ENCODE data around the gene HBA2.
"Not testable (repeated sequence)": the region's sequence is repeated elsewhere in the genome, so short reads cannot be mapped to it uniquely, and the experiment has no call there.

HBA2 gene

GRCh38 chr16:168424-168823, 4.3 kb upstream of the HBA2 start:
- no peak for DNase-seq (ENCODE audit: low spot score)
- no peak for TF ChIP-seq CTCF (IDR thresholded peaks at IDR 0.05; ENCODE audit: extremely low read depth, missing control alignments)

GRCh38 chr16:169014-169413, 3.7 kb upstream of the HBA2 start:
- DNase-seq (ENCODE audit: low spot score): no peak
- no peak for TF ChIP-seq CTCF (IDR thresholded peaks at IDR 0.05; ENCODE audit: extremely low read depth, missing control alignments)

GRCh38 chr16:170088-170507, 2.6 kb upstream of the HBA2 start:
- DNase-seq (ENCODE audit: low spot score): not testable (repeated sequence)

GRCh38 chr16:170788-171187, 1.9 kb upstream of the HBA2 start:
- TF ChIP-seq CTCF (IDR thresholded peaks at IDR 0.05; ENCODE audit: extremely low read depth, missing control alignments): no peak
- no peak for DNase-seq (ENCODE audit: low spot score)

GRCh38 chr16:173211-173854, 657 bp downstream of the HBA2 start:
- DNase-seq (ENCODE audit: low spot score): not testable (repeated sequence)

- DNase-seq (ENCODE audit: low spot score): not testable (repeated sequence)
Observed at GRCh38 chr16:173928-174769, 1.5 kb downstream of the HBA2 start.

- no peak for TF ChIP-seq CTCF (IDR thresholded peaks at IDR 0.05; ENCODE audit: extremely low read depth, missing control alignments)
- no peak for DNase-seq (ENCODE audit: low spot score)
Observed at GRCh38 chr16:175011-175949, 2.6 kb downstream of the HBA2 start.

- DNase-seq (ENCODE audit: low spot score): not testable (repeated sequence)
Observed at GRCh38 chr16:176006-176405, 3.3 kb downstream of the HBA2 start.

- not testable (repeated sequence) for DNase-seq (ENCODE audit: low spot score)
Observed at GRCh38 chr16:176477-177382, 4.1 kb downstream of the HBA2 start, which contains the start of gene HBA1. TSS of gene HBA1 (plus strand) at chr16:176680. CDS start at chr16:176717, 37 bp downstream.
